ENCODE measurements around the gene ABCA13.

DNA sequence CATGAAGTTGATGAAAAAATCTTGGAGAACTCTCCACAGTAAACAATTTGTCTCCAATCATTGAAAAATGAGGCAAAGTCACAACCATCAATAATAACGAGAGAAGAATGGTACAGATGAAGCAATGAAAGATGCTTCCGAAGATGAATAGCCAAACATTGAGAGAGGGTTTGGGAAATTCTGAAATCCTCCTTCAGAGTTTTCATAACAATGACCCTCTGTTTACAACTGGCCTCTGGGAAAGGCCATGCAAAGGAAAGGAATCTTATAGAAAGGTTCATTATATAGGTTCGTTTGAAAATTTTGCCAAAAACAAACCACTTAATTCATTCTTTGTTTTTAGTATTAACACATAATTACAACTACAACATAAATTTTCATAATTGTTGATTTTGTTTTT, 166.5 kb downstream of the ABCA13 start:
- TF ChIP-seq, protein P1, sequence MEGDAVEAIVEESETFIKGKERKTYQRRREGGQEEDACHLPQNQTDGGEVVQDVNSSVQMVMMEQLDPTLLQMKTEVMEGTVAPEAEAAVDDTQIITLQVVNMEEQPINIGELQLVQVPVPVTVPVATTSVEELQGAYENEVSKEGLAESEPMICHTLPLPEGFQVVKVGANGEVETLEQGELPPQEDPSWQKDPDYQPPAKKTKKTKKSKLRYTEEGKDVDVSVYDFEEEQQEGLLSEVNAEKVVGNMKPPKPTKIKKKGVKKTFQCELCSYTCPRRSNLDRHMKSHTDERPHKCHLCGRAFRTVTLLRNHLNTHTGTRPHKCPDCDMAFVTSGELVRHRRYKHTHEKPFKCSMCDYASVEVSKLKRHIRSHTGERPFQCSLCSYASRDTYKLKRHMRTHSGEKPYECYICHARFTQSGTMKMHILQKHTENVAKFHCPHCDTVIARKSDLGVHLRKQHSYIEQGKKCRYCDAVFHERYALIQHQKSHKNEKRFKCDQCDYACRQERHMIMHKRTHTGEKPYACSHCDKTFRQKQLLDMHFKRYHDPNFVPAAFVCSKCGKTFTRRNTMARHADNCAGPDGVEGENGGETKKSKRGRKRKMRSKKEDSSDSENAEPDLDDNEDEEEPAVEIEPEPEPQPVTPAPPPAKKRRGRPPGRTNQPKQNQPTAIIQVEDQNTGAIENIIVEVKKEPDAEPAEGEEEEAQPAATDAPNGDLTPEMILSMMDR (IDR thresholded peaks at IDR 0.05; ENCODE audit: extremely low read depth in 1 of 2, insufficient read depth in 1 of 2, low read depth in 1 of 2, low read length in 2 of 2): no peak
- no peak for TF ChIP-seq EZH2 (IDR thresholded peaks at IDR 0.05; ENCODE audit: borderline replicate concordance, low read depth, low read length, severe bottlenecking)
